HFFc6 (cell line): ENCODE results near the gene KRTAP10-10. TPM values are rescaled to one million over a fixed set of nuclear protein-coding genes. Genes with fewer than 3 reads are reported as not detected.

Source experiments
- DNase-seq: peaks from one replicate; pipeline ENCODE4 v3.0.0-alpha.2; 2018
- H3K27ac Mint-ChIP-seq: 2 replicates; pipeline ENCODE4 v1.8.0; 2020; ENCODE audit warnings: mild to moderate bottlenecking, mixed read lengths
- H3K27me3 Mint-ChIP-seq: 2 replicates; pipeline ENCODE4 v1.8.0; 2021; ENCODE audit warnings: mild to moderate bottlenecking, moderate library complexity, mixed read lengths; ENCODE audit not compliant: insufficient read depth
- H3K36me3 Mint-ChIP-seq: 2 replicates; pipeline ENCODE4 v1.8.0; 2021; ENCODE audit warnings: low read depth, mixed read lengths
- H3K4me1 Mint-ChIP-seq: 2 replicates; pipeline ENCODE4 v1.8.0; 2020; ENCODE audit warnings: low read depth, mixed read lengths
- H3K4me3 Mint-ChIP-seq: 2 replicates; pipeline ENCODE4 v1.8.0; 2020; ENCODE audit warnings: mild to moderate bottlenecking, moderate library complexity, mixed read lengths
- H3K9me3 Mint-ChIP-seq: 2 replicates; pipeline ENCODE4 v1.8.0; 2020; ENCODE audit warnings: mild to moderate bottlenecking, mixed read lengths
- total RNA-seq, 6 experiments: library from RNA; stranded (reverse); fragmentation: NEBNext Ultra II Directional; extraction: Animal tissue kit (Norgen Biotek cat#: 25700); gene quantifications; 2 replicates in 1 of 6; 3 replicates in 5 of 6; pipeline ENCODE4 v1.2.3, GENCODE V29; 2021
- TF ChIP-seq, protein P1 (sequence below): fragments of 200-600 bp; sonication (generic); IDR thresholded peaks from 2 replicates; pipeline ENCODE4 v1.5.0; 2021; ENCODE audit warnings: antibody characterized with exemption, mild to moderate bottlenecking

Gene KRTAP10-10
- total RNA-seq, 6 experiments from 2014 or later: not detected

DNA sequence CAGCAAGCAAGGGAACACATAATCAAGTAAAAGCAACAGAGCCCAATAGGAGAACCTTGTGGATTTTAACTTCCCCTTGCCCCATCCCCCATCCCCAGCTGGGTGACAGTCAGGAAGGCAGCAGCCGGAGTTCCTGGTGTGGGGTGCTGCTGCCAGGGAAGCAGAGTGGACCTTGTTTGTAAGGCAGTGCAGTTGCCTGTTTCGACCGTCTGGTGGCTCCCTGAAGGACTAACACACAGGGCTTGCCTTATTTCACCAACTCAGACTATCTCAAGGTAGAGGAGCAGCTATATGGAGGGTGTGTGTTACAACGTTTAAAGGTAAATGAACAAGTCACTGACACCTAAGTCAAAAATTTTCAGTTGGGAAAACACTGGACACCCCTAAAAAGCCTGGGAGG lies 18.7 kb upstream of the KRTAP10-10 start:
- TF ChIP-seq, protein P1, sequence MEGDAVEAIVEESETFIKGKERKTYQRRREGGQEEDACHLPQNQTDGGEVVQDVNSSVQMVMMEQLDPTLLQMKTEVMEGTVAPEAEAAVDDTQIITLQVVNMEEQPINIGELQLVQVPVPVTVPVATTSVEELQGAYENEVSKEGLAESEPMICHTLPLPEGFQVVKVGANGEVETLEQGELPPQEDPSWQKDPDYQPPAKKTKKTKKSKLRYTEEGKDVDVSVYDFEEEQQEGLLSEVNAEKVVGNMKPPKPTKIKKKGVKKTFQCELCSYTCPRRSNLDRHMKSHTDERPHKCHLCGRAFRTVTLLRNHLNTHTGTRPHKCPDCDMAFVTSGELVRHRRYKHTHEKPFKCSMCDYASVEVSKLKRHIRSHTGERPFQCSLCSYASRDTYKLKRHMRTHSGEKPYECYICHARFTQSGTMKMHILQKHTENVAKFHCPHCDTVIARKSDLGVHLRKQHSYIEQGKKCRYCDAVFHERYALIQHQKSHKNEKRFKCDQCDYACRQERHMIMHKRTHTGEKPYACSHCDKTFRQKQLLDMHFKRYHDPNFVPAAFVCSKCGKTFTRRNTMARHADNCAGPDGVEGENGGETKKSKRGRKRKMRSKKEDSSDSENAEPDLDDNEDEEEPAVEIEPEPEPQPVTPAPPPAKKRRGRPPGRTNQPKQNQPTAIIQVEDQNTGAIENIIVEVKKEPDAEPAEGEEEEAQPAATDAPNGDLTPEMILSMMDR: peak; percentile 35; the same call in 1 of the 2 replicates
- H3K4me3 Mint-ChIP-seq: no peak overlapping the region
- DNase-seq: no peak
- H3K27me3 Mint-ChIP-seq: no peaks in the 10 kb centered on the region; the same call in 1 of the 2 replicates
- H3K36me3 Mint-ChIP-seq: peaks cover 2% of the 10 kb centered on the region; the same call in 1 of the 2 replicates
- H3K4me1 Mint-ChIP-seq: no peaks in the 10 kb centered on the region
- H3K9me3 Mint-ChIP-seq: peaks cover 41% of the 10 kb centered on the region
- H3K27ac Mint-ChIP-seq: no peak overlapping the region

- H3K36me3 Mint-ChIP-seq: peaks cover 6% of the 10 kb centered on the region; the same call in 1 of the 2 replicates
- H3K4me3 Mint-ChIP-seq: no peak overlapping the region
- H3K27ac Mint-ChIP-seq: no peak overlapping the region
- no peaks in the 10 kb centered on the region for H3K4me1 Mint-ChIP-seq
- no peaks in the 10 kb centered on the region; the same call in 1 of the 2 replicates for H3K27me3 Mint-ChIP-seq
- peaks cover 44% of the 10 kb centered on the region for H3K9me3 Mint-ChIP-seq
- TF ChIP-seq, protein P1: no peak
- no peak for DNase-seq
Measured at GRCh38 chr21:44618909-44619308, 18.2 kb upstream of the KRTAP10-10 start.

GRCh38 chr21:44619886-44620285 lies 17.3 kb upstream of the KRTAP10-10 start:
- DNase-seq: no peak
- H3K9me3 Mint-ChIP-seq: peaks cover 45% of the 10 kb centered on the region

GRCh38 chr21:44623575-44623974 lies 13.6 kb upstream of the KRTAP10-10 start:
- DNase-seq: no peak
- Mint-ChIP-seq H3K4me3 (no peak overlapping the region), H3K9me3 (peaks cover 55% of the 10 kb centered on the region), H3K27me3 (peaks cover 3% of the 10 kb centered on the region), H3K4me1 (no peaks in the 10 kb centered on the region), H3K36me3 (peaks cover 9% of the 10 kb centered on the region; the same call in 1 of the 2 replicates), H3K27ac (no peak overlapping the region)
- TF ChIP-seq, protein P1: no peak

More at GRCh38 chr21:44619886-44620285, 17.3 kb upstream of the KRTAP10-10 start:
- Mint-ChIP-seq H3K36me3 (peaks cover 9% of the 10 kb centered on the region; the same call in 1 of the 2 replicates), H3K4me3 (no peak overlapping the region), H3K4me1 (no peaks in the 10 kb centered on the region), H3K27ac (no peak overlapping the region), H3K27me3 (no peaks in the 10 kb centered on the region; the same call in 1 of the 2 replicates)
- TF ChIP-seq, protein P1: no peak

DNA sequence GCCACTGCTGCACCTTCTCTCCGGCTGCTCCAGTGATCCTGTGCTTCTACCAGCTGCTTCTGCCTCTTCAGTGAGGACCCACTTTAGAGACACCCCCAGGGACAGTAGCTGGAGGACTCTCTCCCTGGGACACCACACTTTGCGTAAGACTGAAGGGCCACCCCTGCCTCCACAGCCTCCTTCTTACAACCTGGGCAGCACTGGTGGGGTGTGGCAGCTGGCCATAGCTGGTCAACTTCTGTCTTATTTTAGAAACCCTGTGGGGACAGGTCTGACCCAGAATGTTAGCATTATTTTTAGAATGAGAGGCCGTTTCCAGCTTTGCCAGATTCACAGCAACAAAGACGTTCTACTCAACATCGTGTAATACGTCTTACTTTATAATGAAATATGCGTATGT lies 11.4 kb upstream of the KRTAP10-10 start:
- Mint-ChIP-seq H3K27me3 (peaks cover 3% of the 10 kb centered on the region), H3K9me3 (peaks cover 54% of the 10 kb centered on the region), H3K36me3 (peaks cover 9% of the 10 kb centered on the region; the same call in 1 of the 2 replicates), H3K4me1 (no peaks in the 10 kb centered on the region), H3K4me3 (no peak overlapping the region), H3K27ac (no peak overlapping the region)
- DNase-seq: no peak
- TF ChIP-seq, protein P1: no peak
